Epithelial cell of prostate (primary cell): ENCODE data around the gene TP53BP2.
"Not testable (repeated sequence)": the region's sequence is repeated elsewhere in the genome, so short reads cannot be mapped to it uniquely, and the experiment has no call there.

Experiments used
- DNase-seq: peaks from one replicate; pipeline ENCODE4 v3.0.0-alpha.2; 2011; ENCODE audit warnings: low read depth, low spot score
- H3K27ac ChIP-seq: fragments of 450-650 bp; 2 replicates; pipeline ENCODE4 v1.5.1; 2017; ENCODE audit warnings: mild to moderate bottlenecking

Gene TP53BP2

GRCh38 chr1:223748773-223749733 lies 96.7 kb downstream of the TP53BP2 start:
- peak overlapping the region; percentile 42 for H3K27ac ChIP-seq
- DNase-seq, result no peak

GRCh38 chr1:223748405-223748772 lies 97.4 kb downstream of the TP53BP2 start:
- no peak for DNase-seq
- peak overlapping the region; percentile 42 for H3K27ac ChIP-seq

- no peak for DNase-seq
- peak overlapping the region; percentile 42 for H3K27ac ChIP-seq
Observed at GRCh38 chr1:223747838-223748335, 97.9 kb downstream of the TP53BP2 start.

GRCh38 chr1:223745731-223746130 lies 100.0 kb downstream of the TP53BP2 start:
- DNase-seq, result no peak
- peak overlapping the region; percentile 2 for H3K27ac ChIP-seq

GRCh38 chr1:223742856-223743517 lies 102.8 kb downstream of the TP53BP2 start:
- H3K27ac ChIP-seq, result peak overlapping the region; percentile 99
- no peak for DNase-seq

- peak overlapping the region; percentile 99 for H3K27ac ChIP-seq
- DNase-seq, result peak; percentile 72
Observed at GRCh38 chr1:223741861-223742260, 103.9 kb downstream of the TP53BP2 start.

- H3K27ac ChIP-seq, result peak overlapping the region; percentile 99
Observed at GRCh38 chr1:223740038-223740736, 105.6 kb downstream of the TP53BP2 start.

GRCh38 chr1:223739366-223740037 lies 106.2 kb downstream of the TP53BP2 start:
- peak overlapping the region; percentile 99 for H3K27ac ChIP-seq
- no peak for DNase-seq

More at GRCh38 chr1:223740038-223740736, 105.6 kb downstream of the TP53BP2 start:
- DNase-seq, result not testable (repeated sequence)

GRCh38 chr1:223738465-223739365 lies 107.0 kb downstream of the TP53BP2 start:
- DNase-seq, result no peak
- H3K27ac ChIP-seq, result peak overlapping the region; percentile 99

- DNase-seq, result no peak
- peak overlapping the region; percentile 99 for H3K27ac ChIP-seq
Observed at GRCh38 chr1:223737342-223737741, 108.4 kb downstream of the TP53BP2 start.

GRCh38 chr1:223736638-223737037 lies 109.1 kb downstream of the TP53BP2 start:
- H3K27ac ChIP-seq, result peak overlapping the region; percentile 99
- DNase-seq, result not testable (repeated sequence)

GRCh38 chr1:223733898-223734852 lies 111.6 kb downstream of the TP53BP2 start:
- no peak for DNase-seq
- peak overlapping the region; percentile 99 for H3K27ac ChIP-seq

- H3K27ac ChIP-seq, result peak overlapping the region; percentile 99
- no peak for DNase-seq
Observed at GRCh38 chr1:223732993-223733798, 112.6 kb downstream of the TP53BP2 start.

- no peak for DNase-seq
- peak overlapping the region; percentile 99 for H3K27ac ChIP-seq
Observed at GRCh38 chr1:223731133-223731770, 114.5 kb downstream of the TP53BP2 start.

GRCh38 chr1:223730479-223731132 lies 115.1 kb downstream of the TP53BP2 start:
- DNase-seq, result no peak
- H3K27ac ChIP-seq, result peak overlapping the region; percentile 99

- H3K27ac ChIP-seq, result peak overlapping the region; percentile 99
- no peak for DNase-seq
Observed at GRCh38 chr1:223729906-223730305, 115.8 kb downstream of the TP53BP2 start.
